Stimulated activated CD8-positive, alpha-beta memory T cell treated with anti-CD3 and anti-CD28 coated beads, Interleukin-15, amount 100 ng/mL, for 4 hours (primary cell): ENCODE data around the gene VIPAS39.
"Not testable (repeated sequence)": the region's sequence is repeated elsewhere in the genome, so short reads cannot be mapped to it uniquely, and the experiment has no call there.

Experiments
- DNase-seq, 2 donors: peaks; one replicate each; pipeline ENCODE4 v3.0.0-alpha.2; 2020; ENCODE audit warnings: low read depth in 2 of 2

Gene VIPAS39

GRCh38 chr14:77470224-77470870, 12.9 kb upstream of the VIPAS39 start:
- no peak for DNase-seq

- no peak for DNase-seq
These were observed 12.1 kb upstream of the VIPAS39 start for GRCh38 chr14:77469539-77469938.

GRCh38 chr14:77469067-77469505, 11.7 kb upstream of the VIPAS39 start:
- no peak for DNase-seq

- no peak for DNase-seq
These were observed 10.4 kb upstream of the VIPAS39 start for GRCh38 chr14:77467801-77468200.

GRCh38 chr14:77459072-77459723, 1.8 kb upstream of the VIPAS39 start:
- DNase-seq: peak in 1 of 2 donors; percentile 32

- peak in 1 of 2 donors; percentile 17 for DNase-seq
These were observed 999 bp upstream of the VIPAS39 start for GRCh38 chr14:77458249-77458950.

GRCh38 chr14:77457115-77457521, 283 bp downstream of the VIPAS39 start:
- no peak for DNase-seq

GRCh38 chr14:77455966-77456640, 1.3 kb downstream of the VIPAS39 start:
- DNase-seq: no peak

GRCh38 chr14:77442196-77442595, 15.2 kb downstream of the VIPAS39 start:
- DNase-seq: no peak

- no peak for DNase-seq
These were observed 17.5 kb downstream of the VIPAS39 start for GRCh38 chr14:77439861-77440260.

GRCh38 chr14:77438596-77438995, 18.8 kb downstream of the VIPAS39 start:
- no peak for DNase-seq

GRCh38 chr14:77436042-77436441, 21.4 kb downstream of the VIPAS39 start:
- DNase-seq: no peak

- no peak for DNase-seq
These were observed 31.0 kb downstream of the VIPAS39 start for GRCh38 chr14:77426396-77426795.

GRCh38 chr14:77424862-77425261, 32.5 kb downstream of the VIPAS39 start:
- no peak for DNase-seq

GRCh38 chr14:77423423-77423822, 34.0 kb downstream of the VIPAS39 start, which contains the start of gene NOXRED1:
Gene NOXRED1, minus strand, starts transcription at chr14:77423523. Its CDS starts 634 bp downstream, at chr14:77422889.
- DNase-seq: no peak

- DNase-seq: no peak
These were observed 36.2 kb downstream of the VIPAS39 start for GRCh38 chr14:77421201-77421600.

GRCh38 chr14:77416836-77417235, 40.6 kb downstream of the VIPAS39 start:
- DNase-seq: no peak

- DNase-seq: not testable (repeated sequence)
These were observed 41.3 kb downstream of the VIPAS39 start for GRCh38 chr14:77416098-77416497.

- not testable (repeated sequence) for DNase-seq
These were observed 41.9 kb downstream of the VIPAS39 start for GRCh38 chr14:77415403-77416030.

- DNase-seq: no peak
These were observed 48.3 kb downstream of the VIPAS39 start for GRCh38 chr14:77409131-77409533.

GRCh38 chr14:77407158-77407557, 50.2 kb downstream of the VIPAS39 start:
- no peak for DNase-seq

GRCh38 chr14:77406718-77407117, 50.7 kb downstream of the VIPAS39 start:
- DNase-seq: no peak
